A673 (cell line): Measurements from ENCODE around the gene CLRN1. TPM values are rescaled to one million over a fixed set of nuclear protein-coding genes. Genes with fewer than 3 reads are reported as not detected.

ENCODE experiments used
- BruUV-seq: library from RNA; stranded (reverse); fragments of 400-500 nt; replicated peaks from 2 replicates; lab custom pipeline; 2021; lab: Mats Ljungman, UMichigan
- CTCF ChIA-PET: fragments of 300-600 bp; sonication (Branson Sonifier 250); formaldehyde crosslinking; loops from one replicate; lab custom pipeline; 2022; ENCODE audit warnings: antibody characterized with exemption; lab: Charles Lee
- POLR2A ChIA-PET: fragments of 300-600 bp; sonication (Branson Sonifier 250); formaldehyde crosslinking; loops from one replicate; lab custom pipeline; 2022; ENCODE audit warnings: antibody characterized with exemption; ENCODE audit not compliant: low non-redundant PET; lab: Charles Lee
- DNase-seq: peaks from one replicate; pipeline ENCODE4 v3.0.0-alpha.2; 2015; ENCODE audit warnings: low spot score
- H3K27ac ChIP-seq: fragments of 200-600 bp; sonication (generic); 2 replicates; pipeline ENCODE4 v1.5.1; 2016; ENCODE audit warnings: mixed run types, low read depth, mild to moderate bottlenecking, mixed read lengths, antibody characterized with exemption, low read length; ENCODE audit not compliant: poor library complexity, severe bottlenecking
- H3K27me3 ChIP-seq: fragments of 200-600 bp; sonication (generic); replicated peaks from 2 replicates; pipeline ENCODE4 v1.6.1; 2017; ENCODE audit warnings: mixed run types, low read depth, mild to moderate bottlenecking, mixed read lengths, antibody characterized with exemption, low read length; ENCODE audit not compliant: insufficient read depth, poor library complexity
- H3K36me3 ChIP-seq: fragments of 200-600 bp; sonication (generic); 2 replicates; pipeline ENCODE4 v1.6.1; 2016; ENCODE audit warnings: mixed run types, mild to moderate bottlenecking, mixed read lengths, antibody characterized with exemption, low read length; ENCODE audit not compliant: insufficient read depth, poor library complexity, severe bottlenecking
- H3K4me1 ChIP-seq: fragments of 200-600 bp; sonication (generic); 2 replicates; pipeline ENCODE4 v1.6.1; 2017; ENCODE audit warnings: mixed run types, mild to moderate bottlenecking, mixed read lengths, antibody characterized with exemption, low read length; ENCODE audit not compliant: insufficient read depth, poor library complexity, severe bottlenecking
- H3K4me3 ChIP-seq: fragments of 200-600 bp; sonication (generic); 2 replicates; pipeline ENCODE4 v1.5.1; 2016; ENCODE audit warnings: low read depth, mixed run types, mild to moderate bottlenecking, mixed read lengths, low read length; ENCODE audit not compliant: poor library complexity, severe bottlenecking
- H3K9me3 ChIP-seq: fragments of 200-600 bp; sonication (generic); 2 replicates; pipeline ENCODE4 v1.6.1; 2016; ENCODE audit warnings: mixed run types, low read depth, mild to moderate bottlenecking, mixed read lengths, antibody characterized with exemption, low read length; ENCODE audit not compliant: poor library complexity, severe bottlenecking
- EZH2 ChIP-seq: fragments of 200-600 bp; sonication (generic); IDR thresholded peaks from 2 replicates; pipeline ENCODE4 v1.6.1; 2017; ENCODE audit warnings: borderline replicate concordance, low read depth, mild to moderate bottlenecking, mixed read lengths, antibody characterized with exemption, low read length; ENCODE audit not compliant: poor library complexity, severe bottlenecking
- intact Hi-C: fragments of 100-400 bp; cut with micrococcal nuclease; formaldehyde crosslinking; loops from one replicate; pipeline ENCODE4 v1.10.0; 2022; ENCODE audit not compliant: unreplicated experiment
- total RNA-seq: library from RNA; stranded (reverse); gene quantifications from 2 replicates; pipeline ENCODE4 v1.2.3, GENCODE V29; 2021
- TF ChIP-seq, protein P1 (sequence below): fragments of 300-800, 200-600 bp; sonication (generic); conservative IDR thresholded peaks from 2 replicates; pipeline ENCODE4 v1.5.1; 2017; ENCODE audit warnings: low read depth, mild to moderate bottlenecking, antibody characterized with exemption, low read length, moderate library complexity, mixed read lengths

Gene CLRN1
- total RNA-seq, 1 experiment from 2014 or later, result not detected

DNA sequence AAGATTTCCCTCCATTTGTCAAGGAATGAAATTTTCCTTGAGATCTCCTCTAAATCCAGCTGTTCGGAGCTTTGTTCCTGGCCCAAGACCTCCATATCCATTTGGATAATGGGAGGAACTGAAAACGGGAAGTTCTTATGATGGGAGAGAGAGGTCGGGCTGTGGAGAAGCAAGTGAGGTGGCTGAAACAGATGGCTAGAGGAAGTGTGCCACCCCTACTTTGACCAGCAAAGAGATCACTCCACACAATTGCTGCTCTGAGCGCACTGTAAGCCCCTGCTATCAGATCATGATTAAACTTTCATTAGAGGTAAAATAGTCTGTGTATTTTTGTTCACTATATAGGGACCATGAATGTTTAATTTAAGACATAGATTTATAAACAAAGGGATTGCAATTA, 67.2 kb downstream of the CLRN1 start, which contains the start of gene MINDY4B:
MINDY4B (minus strand) TSS at position 101 of the 400 bp plus-strand sequence; CDS start at position 101, 0 bp downstream.
- DNase-seq, result no peak
- peaks cover 20% of the 10 kb centered on the region for H3K27me3 ChIP-seq
- H3K9me3 ChIP-seq, result no peaks in the 10 kb centered on the region
- no peaks in the 10 kb centered on the region for H3K36me3 ChIP-seq
- no peaks in the 10 kb centered on the region for H3K4me1 ChIP-seq
- CTCF ChIA-PET, result no interaction called here
- no peak within 1 kb of the TSS for H3K27ac ChIP-seq
- POLR2A ChIA-PET, result no interaction called here
- no peak within 1 kb of the TSS for H3K4me3 ChIP-seq
- TF ChIP-seq, protein P1, sequence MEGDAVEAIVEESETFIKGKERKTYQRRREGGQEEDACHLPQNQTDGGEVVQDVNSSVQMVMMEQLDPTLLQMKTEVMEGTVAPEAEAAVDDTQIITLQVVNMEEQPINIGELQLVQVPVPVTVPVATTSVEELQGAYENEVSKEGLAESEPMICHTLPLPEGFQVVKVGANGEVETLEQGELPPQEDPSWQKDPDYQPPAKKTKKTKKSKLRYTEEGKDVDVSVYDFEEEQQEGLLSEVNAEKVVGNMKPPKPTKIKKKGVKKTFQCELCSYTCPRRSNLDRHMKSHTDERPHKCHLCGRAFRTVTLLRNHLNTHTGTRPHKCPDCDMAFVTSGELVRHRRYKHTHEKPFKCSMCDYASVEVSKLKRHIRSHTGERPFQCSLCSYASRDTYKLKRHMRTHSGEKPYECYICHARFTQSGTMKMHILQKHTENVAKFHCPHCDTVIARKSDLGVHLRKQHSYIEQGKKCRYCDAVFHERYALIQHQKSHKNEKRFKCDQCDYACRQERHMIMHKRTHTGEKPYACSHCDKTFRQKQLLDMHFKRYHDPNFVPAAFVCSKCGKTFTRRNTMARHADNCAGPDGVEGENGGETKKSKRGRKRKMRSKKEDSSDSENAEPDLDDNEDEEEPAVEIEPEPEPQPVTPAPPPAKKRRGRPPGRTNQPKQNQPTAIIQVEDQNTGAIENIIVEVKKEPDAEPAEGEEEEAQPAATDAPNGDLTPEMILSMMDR, result no peak
- no peak for TF ChIP-seq EZH2
- intact Hi-C loops, result no loop called here
- BruUV-seq, result no TSS peak

DNA sequence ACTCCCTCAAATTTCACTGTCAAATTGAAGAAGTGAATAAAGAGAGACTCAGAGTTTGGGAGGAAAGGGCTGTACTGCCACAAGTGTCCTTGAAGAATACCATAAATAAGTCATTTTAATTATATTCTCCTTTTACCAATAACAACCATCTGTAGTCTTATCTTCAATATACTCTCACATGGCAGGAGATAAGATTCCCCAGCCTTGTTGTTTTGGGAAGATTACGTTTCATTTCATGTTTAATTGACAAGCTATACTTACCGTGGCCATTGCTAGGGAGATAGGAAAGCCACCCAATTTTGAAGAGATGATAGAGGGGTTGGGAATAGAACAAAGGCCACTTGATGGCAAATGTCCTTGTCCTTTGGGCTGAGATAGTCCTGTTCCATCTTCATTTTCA, 69.5 kb downstream of the CLRN1 start:
- POLR2A ChIA-PET, result no interaction called here
- H3K4me1 ChIP-seq, result no peaks in the 10 kb centered on the region

DNA sequence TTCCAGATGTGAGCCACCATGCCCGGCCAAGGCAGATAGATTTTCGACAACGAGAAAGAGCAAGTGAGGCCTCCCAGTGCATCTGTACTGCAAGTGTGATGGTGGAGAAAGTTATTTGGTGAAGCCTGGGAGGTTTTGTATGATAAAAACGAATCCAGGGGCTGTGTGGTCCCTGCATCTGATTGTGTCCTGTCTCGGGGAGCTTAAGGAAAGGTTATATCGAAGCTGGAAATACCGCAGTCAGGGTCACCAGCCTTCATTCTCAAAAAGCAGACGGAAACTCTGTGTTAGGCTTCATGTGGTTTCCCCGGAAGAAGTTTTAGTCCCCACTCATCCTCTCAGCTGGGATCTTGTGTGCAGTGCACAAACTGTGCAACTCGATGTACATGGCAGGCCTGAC, 70.7 kb downstream of the CLRN1 start:
- BruUV-seq, result no TSS peak
- H3K36me3 ChIP-seq, result no peaks in the 10 kb centered on the region
- ChIA-PET CTCF (no interaction called here), POLR2A (no interaction called here)
- no peak overlapping the region for H3K27ac ChIP-seq
- no peak overlapping the region for H3K4me3 ChIP-seq
- intact Hi-C loops, result no loop called here
- DNase-seq, result no peak
- TF ChIP-seq, protein P1, result no peak
- TF ChIP-seq EZH2, result no peak
- H3K9me3 ChIP-seq, result no peaks in the 10 kb centered on the region
- H3K27me3 ChIP-seq, result peaks cover 20% of the 10 kb centered on the region
- no peaks in the 10 kb centered on the region for H3K4me1 ChIP-seq

More for the DNA sequence above, 69.5 kb downstream of the CLRN1 start:
- CTCF ChIA-PET, result no interaction called here
- no TSS peak for BruUV-seq
- Histone ChIP-seq H3K9me3 (no peaks in the 10 kb centered on the region), H3K36me3 (no peaks in the 10 kb centered on the region), H3K27ac (no peak overlapping the region), H3K27me3 (peaks cover 20% of the 10 kb centered on the region), H3K4me3 (no peak overlapping the region)
- no peak for DNase-seq
- TF ChIP-seq, protein P1, result no peak
- no peak for TF ChIP-seq EZH2
- intact Hi-C loops, result no loop called here
